Right lobe of liver (tissue), 6 donors: ENCODE data around the gene SNX5. TPM values are rescaled to one million over a fixed set of nuclear protein-coding genes. Genes with fewer than 3 reads are reported as not detected.

ENCODE experiments used
- ATAC-seq, 4 donors: fragments of 200-7000 bp; cut with Tn5 transposase; one replicate each; pipeline ENCODE4 v1.9.1; 2020; ENCODE audit warnings: mild to moderate bottlenecking in 4 of 4, moderate library complexity in 4 of 4
- DNase-seq, 3 donors: peaks; one replicate each; pipeline ENCODE4 v3.0.0-alpha.2; 2020
- H3K27ac ChIP-seq, 3 donors: fragments of 200-600 bp; one replicate each; pipeline ENCODE4 v1.8.0; 2022
- H3K27me3 ChIP-seq, 2 donors: fragments of 200-600 bp; one replicate each; pipeline ENCODE4 v1.8.0; 2022
- H3K36me3 ChIP-seq, 4 donors: fragments of 200-600 bp; sonication (generic) in 1 of 4; one replicate each; pipeline versions ENCODE4 v1.5.1 to v1.8.0; 2017 to 2022; ENCODE audit warnings: control low read depth in 1 of 4
- H3K4me1 ChIP-seq, 4 donors: fragments of 200-600 bp; sonication (generic) in 1 of 4; one replicate each; pipeline versions ENCODE4 v1.5.1 to v1.8.0; 2017 to 2022; ENCODE audit warnings: control low read depth in 1 of 4
- H3K4me3 ChIP-seq, 3 donors: fragments of 200-600 bp; one replicate each; pipeline ENCODE4 v1.8.0; 2022
- H3K9me3 ChIP-seq, 4 donors: fragments of 200-600 bp; sonication (generic) in 1 of 4; one replicate each; pipeline versions ENCODE4 v1.5.1 to v1.8.0; 2017 to 2022; ENCODE audit warnings: control low read depth in 1 of 4
- CTCF ChIP-seq, 4 donors: fragments of 200-600 bp in 3 of 4; fragments of 450-650 bp in 1 of 4; IDR thresholded peaks; one replicate each; pipeline versions ENCODE4 v1.5.1 to v1.8.0; 2016 to 2022; ENCODE audit warnings: antibody characterized with exemption in 4 of 4, mild to moderate bottlenecking in 2 of 4
- POLR2A ChIP-seq: fragments of 450-650 bp; IDR thresholded peaks from one replicate; pipeline ENCODE4 v1.6.1; 2017; ENCODE audit warnings: antibody characterized with exemption, mild to moderate bottlenecking
- WGBS: methylation state at CpG from one replicate; pipeline ENCODE4 v1.1.6; 2018; ENCODE audit warnings: low coverage, low lambda C conversion rate; ENCODE audit not compliant: insufficient coverage; ENCODE audit errors: missing lambda C conversion rate; 5-methylcytosine and 5-hydroxymethylcytosine counted together
- intact Hi-C, 2 donors: fragments of 100-400 bp; cut with DNase I; formaldehyde crosslinking; loops; one replicate each; pipeline versions ENCODE4 v1.11.2 to v1.14.1; 2022
- total RNA-seq, 6 experiments: library from RNA; depleted of rRNA in 2 of 6; stranded (reverse); fragments of >200 nt in 2 of 6; fragmentation: NEBNext Ultra II Directional in 3 of 6; extraction: Animal tissue kit (Norgen Biotek cat#: 25700) in 3 of 6; gene quantifications; one replicate each; pipeline versions ENCODE4 v1.1.0 to v1.2.4, GENCODE V29; 2016 to 2023
- donor health status: DM: no; HTN: yes; CAD: no.
- donor health status: DM: no; HTN: no; CAD: no.
- donor health status: DM: no; HTN: no; CAD: no.
- donor health status: DM: no; HTN: yes; CAD: no.
- donor health status: DM: no; HTN: yes; CAD: no.

The SNX5 gene
- total RNA-seq, 6 experiments from 2014 or later, result 32.6 to 74.5 (median 46.0) TPM

- intact Hi-C loops, result no loop called here
- no peak for TF ChIP-seq POLR2A
- DNase-seq, result peak in 1 of 3 donors; percentile 51
- H3K36me3 ChIP-seq, result no peaks in the 10 kb centered on the region
- peak overlapping the region; percentile 83 to 92 (median 90) for H3K4me3 ChIP-seq
- H3K27me3 ChIP-seq, result no peaks in the 10 kb centered on the region
- no peaks in the 10 kb centered on the region for H3K9me3 ChIP-seq
- peaks cover 0 to 46% (median 18%) of the 10 kb centered on the region in 4 donors for H3K4me1 ChIP-seq
- ATAC-seq, result peak; percentile 25 to 34 (median 30)
- 0% methylated on average over 19 of the region's 28 CpGs for WGBS
- peak overlapping the region; percentile 97 to 99 (median 99) for H3K27ac ChIP-seq
Measured at GRCh38 chr20:17969278-17969883, 787 bp upstream of the SNX5 start.

- H3K4me1 ChIP-seq, result peaks cover 0 to 60% (median 18%) of the 10 kb centered on the region in 4 donors
- intact Hi-C loops, result no loop called here
- DNase-seq (no peak), ATAC-seq (peak in 1 of 4 donors; percentile 0)
- no peaks in the 10 kb centered on the region for H3K9me3 ChIP-seq
- H3K36me3 ChIP-seq, result no peaks in the 10 kb centered on the region
- H3K27ac ChIP-seq, result peak overlapping the region; percentile 97 to 99 (median 99)
- no peak for TF ChIP-seq CTCF (IDR thresholded peaks at IDR 0.05)
- no peak for TF ChIP-seq POLR2A
- H3K27me3 ChIP-seq, result no peaks in the 10 kb centered on the region
- under 1% methylated on average over 26 of the region's 41 CpGs for WGBS
- H3K4me3 ChIP-seq, result peak overlapping the region; percentile 83 to 92 (median 90)
Measured at GRCh38 chr20:17967521-17968365, 851 bp downstream of the SNX5 start.

GRCh38 chr20:17966432-17967310 lies 1.9 kb downstream of the SNX5 start:
- no peaks in the 10 kb centered on the region for H3K9me3 ChIP-seq
- intact Hi-C loops, result no loop called here
- H3K27ac ChIP-seq, result peak overlapping the region; percentile 97 to 99 (median 99)
- DNase-seq, result no peak
- peak in 2 of 4 donors; percentile 11 to 34 for TF ChIP-seq CTCF (IDR thresholded peaks at IDR 0.05)
- no peak for TF ChIP-seq POLR2A
- ATAC-seq, result no peak
- WGBS, result 3% methylated on average over 9 of the region's 9 CpGs
- peak overlapping the region; percentile 83 to 92 (median 90) for H3K4me3 ChIP-seq
- peaks cover 0 to 64% (median 16%) of the 10 kb centered on the region in 4 donors for H3K4me1 ChIP-seq
- H3K27me3 ChIP-seq, result no peaks in the 10 kb centered on the region
- H3K36me3 ChIP-seq, result no peaks in the 10 kb centered on the region

GRCh38 chr20:17965042-17965697 lies 3.4 kb downstream of the SNX5 start:
- H3K36me3 ChIP-seq, result no peaks in the 10 kb centered on the region
- H3K27ac ChIP-seq, result peak overlapping the region; percentile 60 to 99 (median 97)
- H3K4me1 ChIP-seq, result peaks cover 0 to 64% (median 17%) of the 10 kb centered on the region in 4 donors
- intact Hi-C loops, result no loop called here
- TF ChIP-seq POLR2A, result no peak
- no peak for TF ChIP-seq CTCF (IDR thresholded peaks at IDR 0.05)
- H3K4me3 ChIP-seq, result peak overlapping the region in 1 of 3 donors; percentile 90
- no peaks in the 10 kb centered on the region for H3K27me3 ChIP-seq
- DNase-seq, result no peak
- ATAC-seq, result no peak
- no peaks in the 10 kb centered on the region for H3K9me3 ChIP-seq
- 17% methylated on average over 9 of the region's 9 CpGs for WGBS
